Motor neuron (in vitro differentiated cells): ENCODE results near the gene GLTPD2. TPM values are rescaled to one million over a fixed set of nuclear protein-coding genes. Genes with fewer than 3 reads are reported as not detected.

ENCODE experiments used
- total RNA-seq, 8 experiments: library from RNA; unstranded; fragments of 300-600 nt; gene quantifications; 2 replicates each; pipeline versions ENCODE4 v1.2.3 to v1.2.4, GENCODE V29; 2022

Gene GLTPD2
- total RNA-seq, 8 experiments from 2014 or later: 0.27 to 0.71 (median 0.65) TPM; not detected in 5

Other genes starting within 250 kb of the GLTPD2 start
- gene MYBBP1A, start 233.6 kb upstream of the GLTPD2 start, total RNA-seq: 100 to 1,000 TPM in 2 of 8 experiments, 10 to 100 TPM in 6; 25.8 to 111 (median 38.2) TPM
- gene GGT6, start 228.4 kb upstream of the GLTPD2 start, total RNA-seq: under 1 TPM in 7 of 8 experiments, not detected in 1; 0.13 to 1.00 (median 0.20) TPM
- 10 to 100 TPM in 1 of 8 experiments, 1 to 10 TPM in 3, under 1 TPM in 4; 0.20 to 13.5 (median 0.82) TPM for gene SMTNL2, start 204.4 kb upstream of the GLTPD2 start, total RNA-seq
- gene ALOX15, start 147.3 kb upstream of the GLTPD2 start, total RNA-seq: 1,000 to 10,000 TPM in 3 of 8 experiments, 1 to 10 TPM in 1, under 1 TPM in 3, not detected in 1; 0.07 to 3,411 (median 2.2) TPM
- gene PELP1, start 84.8 kb upstream of the GLTPD2 start, total RNA-seq: 10 to 100 TPM; 23.2 to 52.6 (median 42.7) TPM
- 10 to 100 TPM in 7 of 8 experiments, 1 to 10 TPM in 1; 7.0 to 37.9 (median 27.5) TPM for gene ARRB2, start 78.3 kb upstream of the GLTPD2 start, total RNA-seq
- gene MED11, start 57.5 kb upstream of the GLTPD2 start, total RNA-seq: 10 to 100 TPM; 16.4 to 38.7 (median 22.3) TPM
- 1 to 10 TPM in 1 of 8 experiments, under 1 TPM in 6, not detected in 1; 0.14 to 1.1 (median 0.51) TPM for gene ZMYND15, start 49.1 kb upstream of the GLTPD2 start, total RNA-seq
- gene CXCL16, start 49.0 kb upstream of the GLTPD2 start, total RNA-seq: 10 to 100 TPM in 2 of 8 experiments, 1 to 10 TPM in 3, under 1 TPM in 3; 0.46 to 10.8 (median 3.8) TPM
- not detected for gene TM4SF5, start 17.1 kb upstream of the GLTPD2 start, total RNA-seq
- gene VMO1, start 2.6 kb upstream of the GLTPD2 start, total RNA-seq: 1 to 10 TPM in 4 of 8 experiments, under 1 TPM in 2, not detected in 2; 0.27 to 4.3 (median 1.5) TPM
- gene PSMB6, start 7.2 kb downstream of the GLTPD2 start, total RNA-seq: 100 to 1,000 TPM; 112 to 215 (median 160) TPM
- gene PLD2, start 18.2 kb downstream of the GLTPD2 start, total RNA-seq: 10 to 100 TPM in 4 of 8 experiments, 1 to 10 TPM in 4; 4.3 to 28.6 (median 11.4) TPM
- 10 to 100 TPM; 15.1 to 44.9 (median 22.2) TPM for gene MINK1, start 44.4 kb downstream of the GLTPD2 start, total RNA-seq
- 10 to 100 TPM in 2 of 8 experiments, 1 to 10 TPM in 5, under 1 TPM in 1; 0.36 to 21.3 (median 3.4) TPM for gene C17orf107, start 110.6 kb downstream of the GLTPD2 start, total RNA-seq
- gene CHRNE, start 114.1 kb downstream of the GLTPD2 start, total RNA-seq: 1 to 10 TPM in 3 of 8 experiments, under 1 TPM in 5; 0.21 to 2.3 (median 0.57) TPM
- gene GP1BA, start 143.3 kb downstream of the GLTPD2 start, total RNA-seq: 1 to 10 TPM in 4 of 8 experiments, under 1 TPM in 4; 0.58 to 3.5 (median 0.94) TPM
- gene SLC25A11, start 151.1 kb downstream of the GLTPD2 start, total RNA-seq: 100 to 1,000 TPM in 1 of 8 experiments, 10 to 100 TPM in 7; 36.1 to 100 (median 51.0) TPM
- gene RNF167, start 151.3 kb downstream of the GLTPD2 start, total RNA-seq: 100 to 1,000 TPM in 3 of 8 experiments, 10 to 100 TPM in 5; 74.1 to 109 (median 89.5) TPM
- gene PFN1, start 159.6 kb downstream of the GLTPD2 start, total RNA-seq: 100 to 1,000 TPM; 143 to 541 (median 257) TPM
- gene ENO3, start 162.2 kb downstream of the GLTPD2 start, total RNA-seq: 10 to 100 TPM in 6 of 8 experiments, 1 to 10 TPM in 2; 5.4 to 36.5 (median 14.9) TPM
- 100 to 1,000 TPM in 1 of 8 experiments, 10 to 100 TPM in 7; 62.9 to 128 (median 87.9) TPM for gene SPAG7, start 178.9 kb downstream of the GLTPD2 start, total RNA-seq
- 10 to 100 TPM in 4 of 8 experiments, 1 to 10 TPM in 4; 6.2 to 36.9 (median 10.6) TPM for gene CAMTA2, start 198.7 kb downstream of the GLTPD2 start, total RNA-seq
- gene INCA1, start 208.6 kb downstream of the GLTPD2 start, total RNA-seq: 1 to 10 TPM in 3 of 8 experiments, under 1 TPM in 5; 0.54 to 2.4 (median 0.78) TPM
- gene KIF1C, start 209.0 kb downstream of the GLTPD2 start, total RNA-seq: 10 to 100 TPM in 4 of 8 experiments, 1 to 10 TPM in 4; 3.9 to 76.4 (median 16.4) TPM
- gene SLC52A1, start 246.5 kb downstream of the GLTPD2 start, total RNA-seq: 1 to 10 TPM in 1 of 8 experiments, under 1 TPM in 7; 0.05 to 1.6 (median 0.38) TPM